ENCODE results near the gene SCN4A.
"Not testable (repeated sequence)": the region's sequence is repeated elsewhere in the genome, so short reads cannot be mapped to it uniquely, and the experiment has no call there.

SCN4A gene

GRCh38 chr17:63911041-63911635 lies 61.6 kb downstream of the SCN4A start, which contains the start of gene CSHL1:
Gene CSHL1, minus strand, starts transcription at chr17:63911258. Its CDS starts 62 bp downstream, at chr17:63911196.
- DNase-seq = no peak

- DNase-seq = no peak
These were observed 62.6 kb downstream of the SCN4A start for GRCh38 chr17:63910096-63910495.

- not testable (repeated sequence) for DNase-seq
These were observed 63.1 kb downstream of the SCN4A start for GRCh38 chr17:63909586-63909985.

GRCh38 chr17:63907161-63907778 lies 65.4 kb downstream of the SCN4A start:
- DNase-seq = not testable (repeated sequence)

GRCh38 chr17:63904796-63905195 lies 67.9 kb downstream of the SCN4A start:
- not testable (repeated sequence) for DNase-seq

- DNase-seq = peak; percentile 7 to 21
These were observed 68.9 kb downstream of the SCN4A start for GRCh38 chr17:63903787-63904201.

- DNase-seq = not testable (repeated sequence)
These were observed 70.7 kb downstream of the SCN4A start for GRCh38 chr17:63901971-63902370.

GRCh38 chr17:63898899-63899798 lies 73.6 kb downstream of the SCN4A start:
- not testable (repeated sequence) for DNase-seq

- not testable (repeated sequence) for DNase-seq
These were observed 76.0 kb downstream of the SCN4A start, which contains the start of gene CSH1 for GRCh38 chr17:63896524-63897354. Gene CSH1, minus strand, starts transcription at chr17:63896574. Its CDS starts 63 bp downstream, at chr17:63896511.

GRCh38 chr17:63894821-63895220 lies 77.9 kb downstream of the SCN4A start:
- DNase-seq = not testable (repeated sequence)

- not testable (repeated sequence) for DNase-seq
These were observed 78.7 kb downstream of the SCN4A start for GRCh38 chr17:63894021-63894420.

GRCh38 chr17:63892316-63893037 lies 80.2 kb downstream of the SCN4A start:
- DNase-seq = not testable (repeated sequence)

- DNase-seq = peak; percentile 10 to 41
These were observed 83.5 kb downstream of the SCN4A start for GRCh38 chr17:63889026-63889848.
